SK-N-MC (cell line): ENCODE data around the gene EFCAB8.

Experiments used
- EZH2 ChIP-seq: fragments of 200-600 bp; sonication (generic); IDR thresholded peaks from one replicate; pipeline ENCODE4 v1.6.1; 2017; ENCODE audit warnings: antibody characterized with exemption
- FOXP2 ChIP-seq: optimal IDR thresholded peaks from 2 replicates; pipeline ENCODE3; 2011; ENCODE audit warnings: mild to moderate bottlenecking, moderate library complexity; ENCODE audit not compliant: insufficient read depth; ENCODE audit errors: extremely low read length, control extremely low read depth
- POLR2AphosphoS5 ChIP-seq: IDR thresholded peaks from 2 replicates; pipeline ENCODE4 v1.6.1; 2012; ENCODE audit warnings: mild to moderate bottlenecking, low read depth, low read length, borderline replicate concordance

DNA sequence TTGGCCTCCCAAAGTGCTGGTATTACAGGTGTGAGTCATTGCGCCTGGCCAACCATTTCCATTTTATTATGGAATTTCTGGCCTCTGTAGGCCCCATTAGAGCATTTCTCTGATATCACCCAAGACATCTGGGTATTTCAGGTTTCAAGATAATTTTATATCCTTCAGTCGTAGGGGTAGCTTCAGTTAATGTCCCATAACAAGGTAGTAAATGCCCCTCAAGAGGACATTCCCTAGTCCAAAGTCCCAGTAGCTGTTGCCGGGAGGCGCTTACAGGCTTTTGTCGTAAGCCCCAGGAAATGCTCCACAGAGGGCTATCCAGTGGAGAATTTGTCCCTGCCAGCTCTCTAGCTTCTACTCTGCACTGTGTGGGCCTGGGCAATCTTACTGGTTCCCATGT, 24.4 kb downstream of the EFCAB8 start:
- TF ChIP-seq EZH2 (no peak), POLR2AphosphoS5 (no peak), FOXP2 (no peak)
